HG03039 (cell line): Measurements from ENCODE around the gene MEI1.
"Not testable (repeated sequence)": the region's sequence is repeated elsewhere in the genome, so short reads cannot be mapped to it uniquely, and the experiment has no call there.

Experiments used
- ATAC-seq: cut with Tn5 transposase; IDR thresholded peaks from one replicate; pipeline ENCODE4 v1.9.1; 2021; ENCODE audit warnings: mild to moderate bottlenecking, moderate library complexity; ENCODE audit not compliant: unreplicated experiment

Gene MEI1

GRCh38 chr22:41676134-41676533, 23.2 kb upstream of the MEI1 start:
- no peak for ATAC-seq

- no peak for ATAC-seq
These were observed 17.7 kb upstream of the MEI1 start for GRCh38 chr22:41681616-41682015.

GRCh38 chr22:41682033-41682807, 17.1 kb upstream of the MEI1 start:
- ATAC-seq, result no peak

GRCh38 chr22:41683052-41683451, 16.3 kb upstream of the MEI1 start:
- no peak for ATAC-seq

- no peak for ATAC-seq
These were observed 15.7 kb upstream of the MEI1 start for GRCh38 chr22:41683616-41684015.

- ATAC-seq, result no peak
These were observed 15.1 kb upstream of the MEI1 start for GRCh38 chr22:41684194-41684593.

DNA sequence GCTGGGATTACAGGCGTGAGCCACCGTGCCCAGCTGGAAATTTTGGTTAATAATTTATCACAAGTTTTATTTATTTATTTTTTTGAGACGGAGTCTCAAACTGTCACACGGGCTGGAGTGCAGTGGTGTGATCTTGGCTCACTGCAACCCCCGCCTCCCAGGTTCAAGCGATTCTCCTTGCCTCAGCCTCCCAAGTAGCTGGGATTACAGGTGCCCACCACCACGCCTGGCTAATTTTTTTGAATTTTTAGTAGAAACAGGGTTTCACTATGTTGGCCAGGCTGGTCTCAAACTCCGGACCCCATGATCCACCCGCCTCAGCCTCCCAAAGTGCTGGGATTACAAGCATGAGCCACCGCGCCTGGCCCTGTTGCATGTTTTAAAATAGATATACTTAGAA, 12.4 kb upstream of the MEI1 start:
- ATAC-seq, result not testable (repeated sequence)

- ATAC-seq, result no peak
These were observed 11.4 kb upstream of the MEI1 start for GRCh38 chr22:41687901-41688364.

GRCh38 chr22:41688365-41689211, 10.7 kb upstream of the MEI1 start, which contains the start of gene SNU13:
TSS of gene SNU13 (minus strand) at chr22:41688867. CDS start at chr22:41688796, 71 bp downstream.
- ATAC-seq, result peak; percentile 66

DNA sequence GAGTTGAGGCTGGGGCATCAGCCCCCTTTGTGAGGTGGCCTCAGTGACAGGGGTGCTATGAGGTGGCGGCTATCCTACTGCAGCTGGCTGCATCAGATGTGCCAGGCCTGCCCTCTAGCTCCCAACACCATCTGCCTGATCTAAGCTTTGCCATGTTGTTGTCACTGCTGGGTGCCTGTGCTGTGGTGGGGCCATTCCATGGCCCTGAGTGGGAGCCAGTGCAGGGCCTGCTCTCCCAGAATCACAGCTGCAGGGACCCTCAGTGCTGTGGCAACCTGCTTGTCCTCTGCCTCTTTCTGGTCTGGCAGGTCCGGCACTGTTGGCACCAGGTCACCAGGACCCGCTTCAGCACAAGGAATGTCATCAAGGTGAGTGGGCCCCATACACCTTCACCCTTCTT, 8.8 kb upstream of the MEI1 start:
- no peak for ATAC-seq

GRCh38 chr22:41695211-41695610, 4.1 kb upstream of the MEI1 start:
- ATAC-seq, result no peak

DNA sequence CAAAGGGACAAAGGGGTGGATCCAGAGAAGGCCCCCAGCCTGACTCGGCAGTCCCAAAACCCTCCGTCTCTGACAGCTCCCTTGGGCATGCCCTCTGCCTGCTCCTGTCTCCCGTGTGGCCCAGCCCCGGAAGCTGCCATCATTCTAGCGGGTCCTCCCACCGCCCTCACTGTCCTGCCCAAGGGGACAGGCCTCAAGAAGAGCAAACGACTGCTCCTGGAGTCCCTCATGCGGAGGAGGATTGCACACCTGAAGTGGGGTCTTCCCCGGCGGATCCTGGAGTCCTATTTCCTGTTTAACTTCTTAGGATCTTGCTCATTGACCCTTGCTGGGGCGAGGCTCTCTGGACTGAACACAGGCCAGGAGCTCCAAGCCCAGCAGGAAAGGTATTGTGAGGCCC, 2.6 kb upstream of the MEI1 start:
- no peak for ATAC-seq

DNA sequence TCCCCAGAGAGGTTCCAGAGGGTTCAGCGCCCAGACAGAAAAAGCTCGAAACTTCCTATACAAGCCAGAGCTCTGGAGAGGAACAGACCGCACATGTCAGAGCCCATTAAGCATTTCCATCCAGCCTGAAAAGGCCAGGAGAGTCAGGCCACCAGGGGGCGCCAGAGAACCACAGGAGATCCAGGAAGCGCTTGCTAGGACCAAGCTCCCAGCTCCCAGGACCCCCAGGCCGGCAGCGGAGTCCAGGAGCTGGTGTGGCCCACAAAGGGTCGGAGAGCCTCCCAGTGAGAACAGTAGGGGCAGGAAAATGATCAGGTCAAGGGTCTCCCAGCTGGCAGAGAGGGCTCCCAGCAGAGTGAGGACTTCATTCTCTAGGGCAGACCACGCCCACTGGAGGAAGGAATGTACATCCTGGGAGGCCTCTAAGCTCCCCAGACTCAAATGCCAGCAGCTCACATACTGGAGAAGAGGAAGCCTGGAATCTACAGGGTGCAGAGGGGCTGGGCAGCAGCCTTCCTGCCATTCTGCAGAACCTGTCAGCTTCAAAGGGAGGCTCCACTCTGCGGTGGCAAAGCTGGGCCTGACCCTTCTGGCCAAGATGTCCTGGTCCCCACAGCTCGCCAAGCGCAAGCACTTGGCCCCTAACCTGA, 2.1 kb upstream of the MEI1 start:
- ATAC-seq, result no peak

GRCh38 chr22:41700108-41700364, 733 bp downstream of the MEI1 start:
- ATAC-seq, result no peak

- no peak for ATAC-seq
These were observed 3.5 kb downstream of the MEI1 start for GRCh38 chr22:41702763-41703162.

GRCh38 chr22:41709341-41709740, 10.0 kb downstream of the MEI1 start:
- no peak for ATAC-seq

DNA sequence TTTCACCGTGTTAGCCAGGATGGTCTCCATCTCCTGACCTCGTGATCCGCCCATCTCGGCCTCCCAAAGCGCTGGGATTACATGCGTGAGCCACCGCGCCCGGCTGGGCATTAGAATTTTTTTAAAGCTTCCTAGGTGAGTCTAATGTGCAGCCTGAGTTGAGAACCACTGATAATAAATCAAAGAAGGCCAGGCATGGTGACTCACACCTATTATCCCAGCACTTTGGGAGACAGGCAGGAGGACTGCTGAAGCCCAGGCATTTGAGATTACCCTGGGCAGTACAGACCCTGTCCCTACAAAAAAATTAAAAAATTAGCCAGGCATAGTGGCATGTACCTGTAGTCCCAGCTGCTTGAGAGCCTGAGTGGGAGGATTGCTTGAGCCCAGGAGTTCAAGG, 13.7 kb downstream of the MEI1 start:
- ATAC-seq, result no peak

GRCh38 chr22:41722496-41722895, 23.2 kb downstream of the MEI1 start:
- no peak for ATAC-seq

GRCh38 chr22:41725510-41726110, 26.3 kb downstream of the MEI1 start:
- no peak for ATAC-seq

GRCh38 chr22:41731609-41732008, 32.3 kb downstream of the MEI1 start:
- ATAC-seq, result no peak

DNA sequence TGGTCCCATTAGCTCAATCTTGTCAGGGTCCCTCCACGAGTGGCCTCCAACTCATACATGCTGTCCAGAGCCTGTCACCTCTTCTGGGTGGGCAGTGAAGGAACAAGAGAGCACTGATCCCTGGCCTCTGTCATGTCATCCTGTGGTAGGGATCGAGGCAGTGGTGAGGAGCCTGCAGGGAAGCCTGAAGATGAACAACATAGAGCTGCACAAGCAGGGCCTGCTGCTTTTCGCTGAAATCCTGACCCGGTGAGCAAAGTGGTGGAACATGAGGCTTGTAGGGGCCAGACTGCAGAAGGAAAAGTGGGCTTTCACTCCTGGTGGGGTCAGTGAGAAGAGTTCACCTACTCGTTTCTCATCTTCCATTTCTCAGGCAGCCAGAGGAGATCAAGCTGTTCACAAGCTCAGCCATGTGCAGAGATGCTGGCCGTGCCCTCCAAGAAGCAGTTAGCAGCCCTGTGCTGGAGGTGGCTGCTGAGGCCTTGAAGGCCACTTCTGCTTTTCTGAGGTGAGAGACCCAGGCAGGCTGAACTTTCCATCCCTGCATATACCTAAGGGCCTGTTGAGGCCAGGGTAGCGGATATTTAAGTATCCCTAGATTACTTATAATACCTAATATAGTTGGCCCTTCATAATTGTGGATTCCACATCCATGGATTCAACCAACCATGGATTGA, 32.9 kb downstream of the MEI1 start:
- no peak for ATAC-seq
